CD4-positive, alpha-beta T cell treated with Interleukin-6 at 100 ng/mL for 8 hours (primary cell): Measurements from ENCODE around the gene TMEM266.

Experiments
- DNase-seq: peaks from one replicate; pipeline ENCODE4 v3.0.0-alpha.2; 2020; ENCODE audit warnings: mixed read lengths, low spot score

The TMEM266 gene

GRCh38 chr15:76203346-76204108 lies 143.7 kb downstream of the TMEM266 start:
- no peak for DNase-seq

GRCh38 chr15:76204109-76204845 lies 144.5 kb downstream of the TMEM266 start:
- no peak for DNase-seq

- no peak for DNase-seq
Measured at GRCh38 chr15:76204916-76205460, 145.2 kb downstream of the TMEM266 start.

- no peak for DNase-seq
Measured at GRCh38 chr15:76206325-76206976, 146.7 kb downstream of the TMEM266 start.

- no peak for DNase-seq
Measured at GRCh38 chr15:76208084-76208785, 148.4 kb downstream of the TMEM266 start.

- no peak for DNase-seq
Measured at GRCh38 chr15:76208786-76209424, 149.1 kb downstream of the TMEM266 start.

- no peak for DNase-seq
Measured at GRCh38 chr15:76209523-76209922, 149.7 kb downstream of the TMEM266 start.

- no peak for DNase-seq
Measured at GRCh38 chr15:76209942-76210341, 150.2 kb downstream of the TMEM266 start.

GRCh38 chr15:76215634-76216033 lies 155.8 kb downstream of the TMEM266 start:
- no peak for DNase-seq

- DNase-seq: no peak
Measured at GRCh38 chr15:76217029-76217881, 157.5 kb downstream of the TMEM266 start.

- no peak for DNase-seq
Measured at GRCh38 chr15:76217882-76218217, 158.1 kb downstream of the TMEM266 start.

- DNase-seq: no peak
Measured at GRCh38 chr15:76221085-76221767, 161.4 kb downstream of the TMEM266 start.

- no peak for DNase-seq
Measured at GRCh38 chr15:76222159-76222558, 162.4 kb downstream of the TMEM266 start.

GRCh38 chr15:76223521-76223920 lies 163.7 kb downstream of the TMEM266 start:
- no peak for DNase-seq

GRCh38 chr15:76229266-76229665 lies 169.5 kb downstream of the TMEM266 start:
- no peak for DNase-seq

GRCh38 chr15:76233921-76234320 lies 174.1 kb downstream of the TMEM266 start:
- no peak for DNase-seq

- no peak for DNase-seq
Measured at GRCh38 chr15:76234337-76234889, 174.6 kb downstream of the TMEM266 start.

- peak; percentile 7 for DNase-seq
Measured at GRCh38 chr15:76235186-76235826, 175.5 kb downstream of the TMEM266 start.

- DNase-seq: no peak
Measured at GRCh38 chr15:76236350-76236749, 176.6 kb downstream of the TMEM266 start.
